WERI-Rb-1 (cell line): ENCODE measurements around the gene GALNT5.
"Not testable (repeated sequence)": the region's sequence is repeated elsewhere in the genome, so short reads cannot be mapped to it uniquely, and the experiment has no call there.

ENCODE experiments used
- DNase-seq: peaks from one replicate; pipeline ENCODE4 v3.0.0-alpha.2; 2020
- H3K27ac ChIP-seq: fragments of 250-450 bp; sonication (Bioruptor Pico); 2 replicates; pipeline ENCODE4 v1.5.1; 2020; ENCODE audit warnings: mild to moderate bottlenecking, moderate library complexity
- H3K27me3 ChIP-seq: fragments of 250-450 bp; sonication (Bioruptor Pico); 2 replicates; pipeline ENCODE4 v1.5.1; 2021; ENCODE audit warnings: mild to moderate bottlenecking, low read depth, moderate library complexity; ENCODE audit not compliant: insufficient read depth, severe bottlenecking
- H3K36me3 ChIP-seq: fragments of 250-450 bp; sonication (Bioruptor Pico); 2 replicates; pipeline ENCODE4 v1.5.1; 2020; ENCODE audit warnings: mild to moderate bottlenecking, moderate library complexity
- H3K4me3 ChIP-seq: 2 replicates; pipeline ENCODE4 v1.5.1; 2011; ENCODE audit warnings: low read depth, mild to moderate bottlenecking, control low read depth, low read length
- H3K9me3 ChIP-seq: fragments of 250-450 bp; sonication (Bioruptor Pico); 2 replicates; pipeline ENCODE4 v1.5.1; 2021; ENCODE audit warnings: mild to moderate bottlenecking, moderate library complexity; ENCODE audit not compliant: severe bottlenecking
- CTCF ChIP-seq: IDR thresholded peaks from 2 replicates; pipeline ENCODE4 v1.5.1; 2011; ENCODE audit warnings: low read depth, mild to moderate bottlenecking, control low read depth, inconsistent platforms, low read length

GALNT5 gene

GRCh38 chr2:157221394-157221988, 36.0 kb upstream of the GALNT5 start:
- no peak overlapping the region for H3K27ac ChIP-seq
- no peaks in the 10 kb centered on the region for H3K9me3 ChIP-seq
- H3K36me3 ChIP-seq, result no peaks in the 10 kb centered on the region
- no peak for DNase-seq
- no peaks in the 10 kb centered on the region for H3K27me3 ChIP-seq
- no peak for TF ChIP-seq CTCF
- H3K4me3 ChIP-seq, result no peak overlapping the region

- no peak for DNase-seq
- H3K9me3 ChIP-seq, result no peaks in the 10 kb centered on the region
- H3K27me3 ChIP-seq, result no peaks in the 10 kb centered on the region
- no peak overlapping the region for H3K27ac ChIP-seq
- no peak for TF ChIP-seq CTCF
- H3K36me3 ChIP-seq, result no peaks in the 10 kb centered on the region
- H3K4me3 ChIP-seq, result no peak overlapping the region
Measured at GRCh38 chr2:157223624-157224205, 33.8 kb upstream of the GALNT5 start.

DNA sequence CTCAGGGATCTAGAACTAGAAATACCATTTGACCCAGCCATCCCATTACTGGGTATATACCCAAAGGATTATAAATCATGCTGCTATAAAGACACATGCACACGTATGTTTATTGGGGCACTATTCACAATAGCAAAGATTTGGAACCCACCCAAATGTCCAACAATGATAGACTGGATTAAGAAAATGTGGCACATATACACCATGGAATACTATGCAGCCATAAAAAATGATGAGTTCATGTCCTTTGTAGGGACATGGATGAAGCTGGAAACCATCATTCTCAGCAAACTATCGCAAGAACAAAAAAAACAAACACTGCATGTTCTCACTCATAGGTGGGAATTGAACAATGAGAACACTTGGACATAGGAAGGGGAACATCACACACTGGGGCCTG, 33.1 kb upstream of the GALNT5 start:
- not testable (repeated sequence) for DNase-seq, H3K4me3 ChIP-seq, H3K36me3 ChIP-seq, H3K9me3 ChIP-seq, H3K27ac ChIP-seq, H3K27me3 ChIP-seq

- H3K27ac ChIP-seq, result no peak overlapping the region
- no peaks in the 10 kb centered on the region for H3K36me3 ChIP-seq
- TF ChIP-seq CTCF, result no peak
- H3K9me3 ChIP-seq, result no peaks in the 10 kb centered on the region
- DNase-seq, result no peak
- no peaks in the 10 kb centered on the region for H3K27me3 ChIP-seq
- H3K4me3 ChIP-seq, result no peak overlapping the region
Measured at GRCh38 chr2:157227592-157227991, 29.9 kb upstream of the GALNT5 start.

DNA sequence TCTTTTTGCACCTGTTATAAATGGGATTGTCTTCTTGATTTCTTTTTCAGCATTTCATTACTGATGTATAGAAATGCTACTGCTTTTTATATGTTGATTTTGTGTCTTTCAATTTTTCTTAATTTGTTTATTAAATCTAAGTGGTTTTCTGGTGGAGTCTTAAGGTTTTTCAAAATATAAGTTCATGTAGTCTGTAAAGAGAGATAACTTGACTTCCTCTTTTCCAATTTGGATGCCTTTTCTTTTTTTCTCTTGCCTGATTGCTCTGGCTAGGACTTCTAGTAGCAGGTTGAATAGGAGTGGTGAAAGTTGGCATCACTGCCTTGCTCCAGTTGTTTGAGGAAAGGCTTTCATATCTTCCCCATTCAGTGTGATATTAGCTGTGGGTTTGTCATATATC, 28.6 kb upstream of the GALNT5 start:
- Histone ChIP-seq H3K36me3 (no peaks in the 10 kb centered on the region), H3K27me3 (no peaks in the 10 kb centered on the region), H3K27ac (no peak overlapping the region), H3K4me3 (no peak overlapping the region), H3K9me3 (no peaks in the 10 kb centered on the region)
- no peak for TF ChIP-seq CTCF
- no peak for DNase-seq

GRCh38 chr2:157229572-157229971, 27.9 kb upstream of the GALNT5 start:
- Histone ChIP-seq H3K27ac (no peak overlapping the region), H3K4me3 (no peak overlapping the region), H3K36me3 (no peaks in the 10 kb centered on the region), H3K9me3 (no peaks in the 10 kb centered on the region), H3K27me3 (no peaks in the 10 kb centered on the region)
- no peak for DNase-seq
- TF ChIP-seq CTCF, result no peak
